AG09319 (cell line): ENCODE results near the gene CHGA.

Experiments
- DNase-seq: peaks from one replicate; pipeline ENCODE4 v3.0.0-alpha.2; 2010; ENCODE audit warnings: low read depth; ENCODE audit errors: extremely low read depth
- TF ChIP-seq, protein P1 (sequence below): IDR thresholded peaks from 2 replicates; pipeline ENCODE4 v1.5.1; 2011; ENCODE audit warnings: low read depth, mild to moderate bottlenecking, inconsistent platforms, low read length, moderate library complexity

The CHGA gene, protein sequence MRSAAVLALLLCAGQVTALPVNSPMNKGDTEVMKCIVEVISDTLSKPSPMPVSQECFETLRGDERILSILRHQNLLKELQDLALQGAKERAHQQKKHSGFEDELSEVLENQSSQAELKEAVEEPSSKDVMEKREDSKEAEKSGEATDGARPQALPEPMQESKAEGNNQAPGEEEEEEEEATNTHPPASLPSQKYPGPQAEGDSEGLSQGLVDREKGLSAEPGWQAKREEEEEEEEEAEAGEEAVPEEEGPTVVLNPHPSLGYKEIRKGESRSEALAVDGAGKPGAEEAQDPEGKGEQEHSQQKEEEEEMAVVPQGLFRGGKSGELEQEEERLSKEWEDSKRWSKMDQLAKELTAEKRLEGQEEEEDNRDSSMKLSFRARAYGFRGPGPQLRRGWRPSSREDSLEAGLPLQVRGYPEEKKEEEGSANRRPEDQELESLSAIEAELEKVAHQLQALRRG

DNA sequence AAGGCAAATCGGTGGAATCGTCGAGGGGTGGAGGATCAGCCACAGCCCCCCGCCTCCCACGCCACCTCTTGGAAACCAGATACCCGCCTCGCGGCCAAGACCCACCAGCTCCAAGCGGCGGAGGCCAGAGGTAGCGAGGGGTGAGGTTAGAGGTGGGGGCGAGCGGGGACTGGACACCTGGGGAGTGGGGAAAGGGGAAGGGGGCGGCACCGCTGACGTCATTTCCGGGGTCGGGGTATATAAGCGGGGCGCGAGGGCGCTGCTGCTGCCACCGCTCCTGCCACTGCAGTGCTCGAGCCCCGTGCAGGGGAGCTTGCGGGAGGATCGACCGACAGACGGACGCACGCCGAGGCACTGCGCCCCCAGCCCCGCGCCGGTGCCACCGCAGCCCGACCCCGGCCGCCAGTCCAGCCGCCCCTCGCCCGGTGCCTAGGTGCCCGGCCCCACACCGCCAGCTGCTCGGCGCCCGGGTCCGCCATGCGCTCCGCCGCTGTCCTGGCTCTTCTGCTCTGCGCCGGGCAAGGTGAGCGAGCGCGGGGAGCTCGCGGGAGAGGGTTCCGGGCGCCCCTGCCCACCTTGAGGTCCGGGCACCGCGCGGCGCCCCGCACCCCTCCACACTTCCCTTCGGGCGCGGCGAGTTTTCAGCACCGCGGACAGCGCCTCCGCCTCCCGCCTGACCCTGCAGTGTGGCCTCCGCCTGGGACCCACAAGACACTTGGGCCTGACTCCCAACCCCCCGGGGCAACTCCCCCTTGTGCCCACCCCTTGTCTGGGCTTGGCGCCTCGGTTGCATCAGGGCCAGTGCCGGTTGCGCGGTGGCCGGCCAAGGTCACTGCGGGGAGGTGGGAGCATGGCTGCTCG lies at the start of gene CHGA:
TSS of gene CHGA (plus strand) at position 268 of the 861 bp plus-strand sequence. CDS start at position 478, 210 bp downstream.
- TF ChIP-seq, protein P1, sequence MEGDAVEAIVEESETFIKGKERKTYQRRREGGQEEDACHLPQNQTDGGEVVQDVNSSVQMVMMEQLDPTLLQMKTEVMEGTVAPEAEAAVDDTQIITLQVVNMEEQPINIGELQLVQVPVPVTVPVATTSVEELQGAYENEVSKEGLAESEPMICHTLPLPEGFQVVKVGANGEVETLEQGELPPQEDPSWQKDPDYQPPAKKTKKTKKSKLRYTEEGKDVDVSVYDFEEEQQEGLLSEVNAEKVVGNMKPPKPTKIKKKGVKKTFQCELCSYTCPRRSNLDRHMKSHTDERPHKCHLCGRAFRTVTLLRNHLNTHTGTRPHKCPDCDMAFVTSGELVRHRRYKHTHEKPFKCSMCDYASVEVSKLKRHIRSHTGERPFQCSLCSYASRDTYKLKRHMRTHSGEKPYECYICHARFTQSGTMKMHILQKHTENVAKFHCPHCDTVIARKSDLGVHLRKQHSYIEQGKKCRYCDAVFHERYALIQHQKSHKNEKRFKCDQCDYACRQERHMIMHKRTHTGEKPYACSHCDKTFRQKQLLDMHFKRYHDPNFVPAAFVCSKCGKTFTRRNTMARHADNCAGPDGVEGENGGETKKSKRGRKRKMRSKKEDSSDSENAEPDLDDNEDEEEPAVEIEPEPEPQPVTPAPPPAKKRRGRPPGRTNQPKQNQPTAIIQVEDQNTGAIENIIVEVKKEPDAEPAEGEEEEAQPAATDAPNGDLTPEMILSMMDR: no peak
- DNase-seq: no peak

DNA sequence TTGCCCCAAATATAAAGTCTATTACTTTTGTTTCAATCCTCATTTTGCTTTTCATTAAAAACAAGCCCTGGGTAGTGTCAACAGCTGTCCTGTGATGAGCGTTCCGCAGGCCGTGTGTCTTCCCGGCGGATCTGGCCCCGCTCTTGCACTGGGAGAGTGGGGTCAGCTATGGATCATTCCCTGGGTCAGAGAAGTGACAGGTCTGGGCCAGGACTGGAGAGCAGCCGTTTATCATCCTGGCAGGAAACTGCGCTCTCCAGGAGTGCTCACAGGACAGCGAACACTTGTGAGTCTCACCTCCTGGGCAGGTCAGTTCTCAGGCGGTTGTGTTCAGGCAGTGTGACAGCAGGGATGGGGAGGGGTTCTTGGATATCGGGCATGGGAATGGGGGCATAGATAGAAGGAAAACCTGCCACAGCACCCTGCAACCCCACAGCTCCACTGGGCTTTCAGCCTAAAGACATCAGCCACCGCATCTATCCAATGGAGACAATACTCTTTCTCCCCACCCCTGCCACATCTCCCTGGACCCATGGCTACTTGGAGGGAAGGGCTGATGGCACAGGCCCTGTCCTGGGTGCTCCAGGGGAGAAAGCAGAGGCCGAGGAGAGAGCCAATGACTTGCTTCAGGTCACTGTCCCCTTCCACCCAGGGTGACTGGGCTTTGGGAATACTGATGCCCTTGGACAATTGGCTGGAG lies 47.8 kb upstream of the CHGA start:
- TF ChIP-seq, protein P1: no peak

DNA sequence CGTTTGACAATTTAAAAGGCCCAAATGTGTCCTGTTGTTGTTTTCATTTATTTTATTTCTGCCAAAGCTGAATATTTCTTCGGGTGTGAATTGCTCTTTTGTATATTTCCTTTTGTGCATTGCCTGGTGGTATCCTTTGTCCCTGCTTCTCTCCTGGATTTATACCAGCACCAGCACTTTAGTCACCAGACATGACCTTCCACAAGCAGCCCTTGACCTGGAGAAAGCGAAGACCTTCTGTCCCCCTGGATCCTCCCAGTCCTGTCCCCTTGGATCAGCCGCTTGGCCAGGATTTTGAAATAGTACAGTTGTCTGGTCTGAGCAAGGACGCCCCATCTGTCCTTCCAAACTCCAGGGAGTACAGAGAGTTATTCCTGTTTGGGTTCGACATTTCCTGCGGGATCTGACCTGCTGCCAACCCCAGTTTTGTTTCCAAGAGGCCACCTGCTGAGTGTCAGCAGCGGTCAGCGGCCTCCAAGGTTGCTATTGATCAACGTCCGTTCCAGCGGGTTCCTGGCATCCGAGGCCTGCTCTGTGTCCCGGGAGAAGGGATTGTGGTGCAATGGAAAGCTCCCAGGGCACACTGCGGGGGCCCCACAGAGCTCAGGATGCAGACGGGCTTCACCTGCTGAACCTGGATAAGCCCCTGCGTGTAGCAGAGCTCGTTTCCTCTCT lies 45.1 kb upstream of the CHGA start:
- DNase-seq: no peak

More for the DNA sequence above, 47.8 kb upstream of the CHGA start:
- no peak for DNase-seq

DNA sequence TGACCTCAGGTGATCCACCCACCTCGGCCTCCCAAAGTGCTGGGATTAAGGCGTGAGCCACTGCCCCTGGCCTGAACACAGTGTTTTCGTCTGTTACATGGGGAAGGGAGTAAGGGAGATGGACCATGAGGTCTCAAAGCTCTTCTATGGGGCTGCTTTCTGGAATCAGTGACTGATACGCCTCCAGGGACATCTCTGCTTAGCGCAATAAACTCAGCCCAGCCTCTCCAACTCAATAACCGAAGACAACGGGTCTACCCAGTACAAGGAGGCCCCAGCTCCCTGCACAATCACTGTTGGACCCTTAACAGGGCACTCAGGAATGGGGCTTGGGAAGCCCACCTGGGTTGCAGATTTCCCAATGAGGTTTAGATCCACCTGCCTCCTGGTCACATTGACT lies 42.6 kb upstream of the CHGA start:
- DNase-seq: no peak
- TF ChIP-seq, protein P1: no peak

More for the DNA sequence above, 45.1 kb upstream of the CHGA start:
- TF ChIP-seq, protein P1: no peak

DNA sequence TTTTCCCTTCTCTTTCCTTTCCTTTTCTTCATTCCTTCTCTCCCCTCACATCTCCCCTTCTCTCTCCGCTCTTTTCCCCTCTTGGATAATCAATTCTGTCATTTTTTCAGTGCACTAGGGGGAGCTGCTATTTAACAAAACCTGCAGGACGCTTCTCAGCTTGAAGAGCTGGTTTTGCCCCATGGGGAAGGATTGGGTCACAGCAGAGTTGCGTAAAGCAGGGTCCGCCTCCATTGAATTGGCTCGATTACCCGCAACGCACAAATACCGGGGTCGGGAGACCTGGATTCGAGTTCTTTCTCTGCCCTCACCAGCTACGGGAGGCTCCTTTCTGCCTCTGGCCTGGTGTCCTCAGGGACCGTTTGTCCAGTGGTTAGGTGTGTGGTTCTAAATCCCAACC lies 42.1 kb upstream of the CHGA start:
- no peak for DNase-seq
- TF ChIP-seq, protein P1: peak; percentile 8

DNA sequence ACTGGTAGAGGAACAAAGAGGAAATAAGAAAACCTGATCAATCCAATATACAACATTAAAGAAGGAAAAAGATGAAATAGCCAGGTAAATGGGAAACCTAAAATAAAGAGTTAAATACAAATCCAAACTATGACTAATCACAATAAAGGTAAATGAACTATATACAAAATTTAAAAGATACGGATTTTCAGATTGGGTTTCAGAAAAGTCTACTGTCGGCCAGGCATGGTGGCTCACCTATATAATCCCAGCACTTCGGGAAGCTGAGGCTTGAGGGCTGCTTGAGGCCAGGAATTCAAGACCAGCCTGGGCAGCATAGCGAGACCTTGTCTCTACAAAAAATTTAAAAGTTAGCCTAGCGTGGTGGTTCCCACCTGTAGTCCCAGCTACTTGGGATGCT lies 39.9 kb upstream of the CHGA start:
- no peak for DNase-seq
- TF ChIP-seq, protein P1: no peak
